HCT116 (cell line): ENCODE measurements around the gene VAV1. TPM values are rescaled to one million over a fixed set of nuclear protein-coding genes. Genes with fewer than 3 reads are reported as not detected.

Source experiments
- ATAC-seq: fragments of 200-7000 bp; cut with Tn5 transposase; 2 replicates; pipeline ENCODE4 v1.9.1; 2020; ENCODE audit warnings: mild to moderate bottlenecking, moderate library complexity
- BruUV-seq: library from RNA; stranded (reverse); fragments of 400-500 nt; replicated peaks from 2 replicates; lab custom pipeline; 2021; lab: Mats Ljungman, UMichigan
- CTCF ChIA-PET: fragments of 300-600 bp; sonication (Branson Sonifier 250); formaldehyde crosslinking; loops from one replicate; lab custom pipeline; 2021; ENCODE audit warnings: antibody characterized with exemption; lab: Charles Lee
- POLR2A ChIA-PET: fragments of 300-600, 350-600 bp; sonication (Branson Sonifier 250); formaldehyde crosslinking; loops from one replicate; lab custom pipeline; 2021; ENCODE audit warnings: antibody characterized with exemption; lab: Charles Lee
- RAD21 ChIA-PET, 2 experiments: fragments of 300-600 bp; sonication (Branson Sonifier 250); formaldehyde crosslinking; loops; one replicate each; lab custom pipeline; 2023; ENCODE audit warnings: low total read pairs in 2 of 2; ENCODE audit not compliant: uncharacterized antibody in 2 of 2, unreplicated experiment in 2 of 2, low non-redundant PET in 1 of 2; lab: Charles Lee
- DNase-seq: peaks from one replicate; pipeline ENCODE4 v3.0.0-alpha.2; 2010; ENCODE audit warnings: low read depth, low spot score
- H2AFZ ChIP-seq: fragments of 200-600 bp; shearing (Covaris generic), sonication (generic); 2 replicates; pipeline ENCODE4 v1.6.1; 2017; ENCODE audit warnings: low read depth, mixed run types, mixed read lengths, antibody characterized with exemption, low read length; ENCODE audit not compliant: poor library complexity, severe bottlenecking
- H3K27ac ChIP-seq: 2 replicates; pipeline ENCODE4 v1.5.1; 2012; ENCODE audit warnings: low read depth, low read length
- H3K27me3 ChIP-seq: fragments of 200-600 bp; sonication (generic); 2 replicates; pipeline ENCODE4 v1.6.1; 2016; ENCODE audit warnings: mixed run types, low read length, mixed read lengths; ENCODE audit not compliant: insufficient read depth
- H3K36me3 ChIP-seq, 2 experiments: fragments of 200-500 bp in 1 of 2; fragments of 200-600 bp in 1 of 2; sonication (Bioruptor generic) in 1 of 2; sonication (generic) in 1 of 2; 2 replicates each; pipeline versions ENCODE4 v1.5.1 to v1.6.1; 2014 to 2016; ENCODE audit warnings: low read length in 2 of 2, inconsistent platforms in 1 of 2, mixed read lengths in 1 of 2, mixed run types in 1 of 2; ENCODE audit not compliant: insufficient read depth in 2 of 2, control insufficient read depth in 1 of 2
- H3K4me1 ChIP-seq, 2 experiments: fragments of 200-600 bp in 1 of 2; sonication (generic) in 1 of 2; 2 replicates each; pipeline versions ENCODE4 v1.5.1 to v1.6.1; 2012 to 2017; ENCODE audit warnings: low read length in 2 of 2, inconsistent platforms in 1 of 2, mild to moderate bottlenecking in 1 of 2, mixed read lengths in 1 of 2, mixed run types in 1 of 2, moderate library complexity in 1 of 2; ENCODE audit not compliant: insufficient read depth in 2 of 2, control insufficient read depth in 1 of 2
- H3K4me2 ChIP-seq: fragments of 200-600 bp; sonication (generic); 2 replicates; pipeline ENCODE4 v1.6.1; 2017; ENCODE audit warnings: mixed run types, low read length, mixed read lengths
- H3K4me3 ChIP-seq, 2 experiments: fragments of 200-600 bp in 1 of 2; sonication (generic) in 1 of 2; replicated peaks in 1 of 2; 2 replicates each; pipeline ENCODE4 v1.5.1; 2011 to 2016; ENCODE audit warnings: low read length in 2 of 2, control low read depth in 1 of 2, low read depth in 1 of 2, mild to moderate bottlenecking in 1 of 2, mixed read lengths in 1 of 2, mixed run types in 1 of 2
- H3K79me2 ChIP-seq: fragments of 200-600 bp; sonication (generic); 2 replicates; pipeline ENCODE4 v1.6.1; 2017; ENCODE audit warnings: mild to moderate bottlenecking, mixed run types, low read length, moderate library complexity, mixed read lengths; ENCODE audit not compliant: insufficient read depth
- H3K9ac ChIP-seq: fragments of 200-600 bp; sonication (generic); 2 replicates; pipeline ENCODE4 v1.6.1; 2016; ENCODE audit warnings: low read length, mixed read lengths
- H3K9me2 ChIP-seq: fragments of 200-600 bp; sonication (generic), shearing (Covaris generic); 2 replicates; pipeline ENCODE4 v1.6.1; 2017; ENCODE audit warnings: mixed run types, mild to moderate bottlenecking, moderate library complexity; ENCODE audit not compliant: insufficient read depth
- H3K9me3 ChIP-seq, 2 experiments: fragments of 200-500 bp in 1 of 2; fragments of 200-600 bp in 1 of 2; sonication (Bioruptor generic) in 1 of 2; sonication (generic) in 1 of 2; 2 replicates each; pipeline ENCODE4 v1.6.1; 2014 to 2017; ENCODE audit warnings: low read length in 2 of 2, mixed read lengths in 2 of 2, inconsistent platforms in 1 of 2, low read depth in 1 of 2, mild to moderate bottlenecking in 1 of 2, mixed run types in 1 of 2, moderate library complexity in 1 of 2; ENCODE audit not compliant: control insufficient read depth in 1 of 2, insufficient read depth in 1 of 2
- H4K20me1 ChIP-seq: fragments of 200-600 bp; sonication (generic), shearing (Covaris generic); 2 replicates; pipeline ENCODE4 v1.6.1; 2017; ENCODE audit warnings: mixed run types, mild to moderate bottlenecking, moderate library complexity; ENCODE audit not compliant: insufficient read depth
- CTCF ChIP-seq, 3 experiments: fragments of 200-600 bp in 1 of 3; sonication (generic) in 1 of 3; IDR thresholded peaks in 2 of 3; conservative IDR thresholded peaks in 1 of 3; 2 replicates each; pipeline ENCODE4 v1.5.1; 2012 to 2017; ENCODE audit warnings: low read depth in 2 of 3, low read length in 2 of 3, antibody characterized with exemption in 1 of 3, borderline replicate concordance in 1 of 3, control low read depth in 1 of 3, mild to moderate bottlenecking in 1 of 3, mixed read lengths in 1 of 3, mixed run types in 1 of 3, moderate library complexity in 1 of 3; ENCODE audit not compliant: insufficient read depth in 1 of 3
- EGR1 ChIP-seq: IDR thresholded peaks from 2 replicates; pipeline ENCODE4 v1.6.1; 2012; ENCODE audit warnings: low read depth
- ELF1 ChIP-seq: IDR thresholded peaks from 2 replicates; pipeline ENCODE4 v1.6.1; 2012; ENCODE audit warnings: low read depth, borderline replicate concordance
- EZH2 ChIP-seq: fragments of 200-600 bp; sonication (generic); IDR thresholded peaks from 2 replicates; pipeline ENCODE4 v1.6.1; 2017; ENCODE audit warnings: antibody characterized with exemption, mixed run types
- EZH2phosphoT487 ChIP-seq: fragments of 200-600 bp; IDR thresholded peaks from 2 replicates; pipeline ENCODE4 v1.6.1; 2018; ENCODE audit warnings: antibody characterized with exemption, borderline replicate concordance
- JUND ChIP-seq: IDR thresholded peaks from 2 replicates; pipeline ENCODE4 v1.6.1; 2012
- POLR2A ChIP-seq: IDR thresholded peaks from 2 replicates; pipeline ENCODE4 v1.7.0; 2011; ENCODE audit warnings: borderline replicate concordance; ENCODE audit not compliant: insufficient read depth, insufficient read length; ENCODE audit errors: extremely low read depth
- RAD21 ChIP-seq: IDR thresholded peaks from 2 replicates; pipeline ENCODE4 v1.6.1; 2012; ENCODE audit warnings: low read depth, mild to moderate bottlenecking
- SIN3A ChIP-seq: IDR thresholded peaks from 2 replicates; pipeline ENCODE4 v1.6.1; 2012; ENCODE audit warnings: low read depth
- SP1 ChIP-seq: IDR thresholded peaks from 2 replicates; pipeline ENCODE4 v1.6.1; 2012; ENCODE audit warnings: low read depth
- SRF ChIP-seq: IDR thresholded peaks from 2 replicates; pipeline ENCODE4 v1.6.1; 2012; ENCODE audit warnings: low read depth
- TCF7L2 ChIP-seq: IDR thresholded peaks from 2 replicates; pipeline ENCODE4 v1.7.0; 2011; ENCODE audit warnings: borderline replicate concordance, inconsistent platforms; ENCODE audit not compliant: insufficient read depth, insufficient read length; ENCODE audit errors: extremely low read depth
- ZFX ChIP-seq: fragments of 450-650 bp; IDR thresholded peaks from 2 replicates; pipeline ENCODE4 v1.6.1; 2017
- ZNF274 ChIP-seq: fragments of 200-500 bp; sonication (Bioruptor generic); IDR thresholded peaks from 2 replicates; pipeline ENCODE4 v1.6.1; 2014; ENCODE audit warnings: mild to moderate bottlenecking, low read depth, low read length, inconsistent platforms
- intact Hi-C: fragments of 100-400 bp; cut with micrococcal nuclease; formaldehyde crosslinking; loops from 2 replicates; pipeline ENCODE4 v1.10.0; 2022
- total RNA-seq: library from RNA; stranded (reverse); gene quantifications from one replicate; pipeline ENCODE4 v1.2.1, GENCODE V29; 2021; ENCODE audit not compliant: unreplicated experiment
- TF ChIP-seq, protein P1 (sequence below): IDR thresholded peaks from 2 replicates; pipeline ENCODE4 v1.6.1; 2012

Gene VAV1
- total RNA-seq, 1 experiment from 2014 or later, result 20.6 TPM

- DNase-seq (no peak), ATAC-seq (no peak)
- Histone ChIP-seq H3K27ac (no peak overlapping the region), H3K4me1 (no peaks in the 10 kb centered on the region; a peak in 1 of 4 replicates), H3K4me2 (no peak overlapping the region), H3K4me3 (no peak overlapping the region), H3K9me3 (no peaks in the 10 kb centered on the region), H3K36me3 (no peaks in the 10 kb centered on the region), H4K20me1 (no peaks in the 10 kb centered on the region), H2AFZ (no peak overlapping the region), H3K79me2 (no peaks in the 10 kb centered on the region), H3K27me3 (no peaks in the 10 kb centered on the region), H3K9me2 (no peaks in the 10 kb centered on the region), H3K9ac (no peak overlapping the region)
- no peak for TF ChIP-seq SRF
- TF ChIP-seq EZH2phosphoT487, result no peak
- TF ChIP-seq SIN3A, result no peak
- no peak for TF ChIP-seq EZH2
- no peak for TF ChIP-seq TCF7L2
- no peak for TF ChIP-seq POLR2A
- no peak for TF ChIP-seq ZFX
- no peak for TF ChIP-seq EGR1
- no peak for TF ChIP-seq SP1
- TF ChIP-seq JUND, result no peak
- no peak for TF ChIP-seq RAD21
- TF ChIP-seq, protein P1, sequence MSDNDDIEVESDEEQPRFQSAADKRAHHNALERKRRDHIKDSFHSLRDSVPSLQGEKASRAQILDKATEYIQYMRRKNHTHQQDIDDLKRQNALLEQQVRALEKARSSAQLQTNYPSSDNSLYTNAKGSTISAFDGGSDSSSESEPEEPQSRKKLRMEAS, result no peak
- no peak for TF ChIP-seq ZNF274
- no peak for TF ChIP-seq CTCF (IDR thresholded peaks at IDR 0.05 in 2 of 3, conservative IDR thresholded peaks at IDR 0.05 in 1 of 3; ENCODE audit: borderline replicate concordance in 1 of 3, insufficient read depth in 1 of 3, low read depth in 2 of 3, low read length in 2 of 3)
- no peak for TF ChIP-seq ELF1
- POLR2A ChIA-PET, result no interaction called here
- CTCF ChIA-PET, result no interaction called here
- intact Hi-C loops, result no loop called here
- RAD21 ChIA-PET, result no interaction called here
- no TSS peak for BruUV-seq
These were observed 4.9 kb downstream of the VAV1 start for GRCh38 chr19:6777434-6777833.
